B cell (primary cell): Measurements from ENCODE around the gene EML2. TPM values are rescaled to one million over a fixed set of nuclear protein-coding genes. Genes with fewer than 3 reads are reported as not detected.

ENCODE experiments used
- ATAC-seq: fragments of 200-7000 bp; cut with Tn5 transposase; one replicate; pipeline ENCODE4 v1.10.0; 2021; ENCODE audit warnings: low read depth, mild to moderate bottlenecking, moderate number of reproducible peaks, moderate library complexity
- CTCF ChIA-PET: fragments of 350-600 bp; sonication (Branson Sonifier 250); formaldehyde crosslinking; loops from one replicate; lab custom pipeline; 2021; ENCODE audit warnings: antibody characterized with exemption, inconsistent platforms; lab: Charles Lee
- POLR2A ChIA-PET: fragments of 350-600 bp; sonication (Branson Sonifier 250); formaldehyde crosslinking; loops from one replicate; lab custom pipeline; 2021; ENCODE audit warnings: antibody characterized with exemption; lab: Charles Lee
- DNase-seq: peaks from one replicate; pipeline ENCODE4 v3.0.0; 2013
- H2AFZ ChIP-seq: 2 replicates; pipeline ENCODE4 v1.6.1; 2012; ENCODE audit warnings: mild to moderate bottlenecking, low read depth, low read length; ENCODE audit not compliant: insufficient read depth, poor library complexity, severe bottlenecking
- H3K27ac ChIP-seq, 2 donors: 1 replicate in 1 of 2; 2 replicates in 1 of 2; pipeline ENCODE4 v1.5.1; 2012 to 2013; ENCODE audit warnings: low read length in 2 of 2, mild to moderate bottlenecking in 2 of 2, moderate library complexity in 1 of 2
- H3K27me3 ChIP-seq, 4 experiments: fragments of 200-600 bp in 1 of 4; sonication (generic) in 1 of 4; replicated peaks in 1 of 4; 1 replicate in 2 of 4; 2 replicates in 2 of 4; pipeline versions ENCODE4 v1.6.1 to v1.7.0; 2013 to 2016; ENCODE audit warnings: low read length in 3 of 4, mild to moderate bottlenecking in 2 of 4, mixed read lengths in 1 of 4, moderate library complexity in 1 of 4; ENCODE audit not compliant: insufficient read depth in 4 of 4, control insufficient read depth in 3 of 4; ENCODE audit errors: control extremely low read depth in 1 of 4
- H3K36me3 ChIP-seq, 2 experiments: replicated peaks in 1 of 2; 1 replicate in 1 of 2; 2 replicates in 1 of 2; pipeline versions ENCODE4 v1.6.1 to v1.7.1; 2013; ENCODE audit warnings: low read length in 1 of 2; ENCODE audit not compliant: insufficient read depth in 2 of 2, control insufficient read depth in 1 of 2; ENCODE audit errors: control extremely low read depth in 1 of 2, extremely low read depth in 1 of 2
- H3K4me1 ChIP-seq, 2 donors: fragments of 200-600 bp in 1 of 2; sonication (generic) in 1 of 2; 1 replicate in 1 of 2; 2 replicates in 1 of 2; pipeline versions ENCODE4 v1.5.1 to v1.6.1; 2013 to 2017; ENCODE audit warnings: low read length in 2 of 2; ENCODE audit not compliant: control insufficient read depth in 2 of 2, insufficient read depth in 2 of 2
- H3K4me2 ChIP-seq: replicated peaks from 2 replicates; pipeline ENCODE3; 2012; ENCODE audit warnings: mild to moderate bottlenecking, low read depth, low read length; ENCODE audit not compliant: poor library complexity, severe bottlenecking
- H3K4me3 ChIP-seq, 5 experiments: fragments of 200-600 bp in 1 of 5; sonication (generic) in 1 of 5; 1 replicate in 3 of 5; 2 replicates in 2 of 5; pipeline versions ENCODE4 v1.5.1 to v1.7.0; 2011 to 2016; ENCODE audit warnings: low read length in 4 of 5, mild to moderate bottlenecking in 4 of 5, low read depth in 2 of 5, control low read depth in 1 of 5, moderate library complexity in 1 of 5; ENCODE audit not compliant: insufficient read depth in 1 of 5; ENCODE audit errors: control extremely low read depth in 1 of 5, extremely low read depth in 1 of 5
- H3K79me2 ChIP-seq: fragments of 200-600 bp; sonication (generic); one replicate; pipeline ENCODE4 v1.6.0; 2016; ENCODE audit warnings: low read length; ENCODE audit not compliant: control insufficient read depth, insufficient read depth
- H3K9ac ChIP-seq: fragments of 200-600 bp; sonication (generic); 2 replicates; pipeline ENCODE4 v1.6.1; 2017; ENCODE audit warnings: mild to moderate bottlenecking, low read length, moderate library complexity
- H3K9me3 ChIP-seq, 3 donors: one replicate each; pipeline versions ENCODE4 v1.6.1 to v1.7.1; 2013; ENCODE audit warnings: low read length in 2 of 3; ENCODE audit not compliant: control insufficient read depth in 2 of 3, insufficient read depth in 1 of 3; ENCODE audit errors: control extremely low read depth in 1 of 3
- H4K20me1 ChIP-seq: 2 replicates; pipeline ENCODE4 v1.6.0; 2012; ENCODE audit warnings: mild to moderate bottlenecking, low read length; ENCODE audit not compliant: insufficient read depth, control insufficient read depth, poor library complexity, severe bottlenecking
- H3K27ac Mint-ChIP-seq: one replicate; pipeline ENCODE4 v1.8.0; 2021; ENCODE audit warnings: mixed read lengths
- H3K27me3 Mint-ChIP-seq: one replicate; pipeline ENCODE4 v1.8.0; 2021; ENCODE audit warnings: mixed read lengths
- H3K4me1 Mint-ChIP-seq: one replicate; pipeline ENCODE4 v1.8.0; 2021; ENCODE audit warnings: mixed read lengths
- H3K4me3 Mint-ChIP-seq: one replicate; pipeline ENCODE4 v1.8.0; 2021; ENCODE audit warnings: mixed read lengths
- H3K9me3 Mint-ChIP-seq: one replicate; pipeline ENCODE4 v1.8.0; 2022; ENCODE audit warnings: mixed read lengths; ENCODE audit not compliant: insufficient read depth
- EZH2 ChIP-seq: IDR thresholded peaks from 2 replicates; pipeline ENCODE4 v1.6.1; 2012; ENCODE audit warnings: borderline replicate concordance, low read depth, mild to moderate bottlenecking, moderate library complexity, low read length; ENCODE audit not compliant: insufficient read depth, poor library complexity, severe bottlenecking
- WGBS: methylation state at CpG from one replicate; pipeline ENCODE4 v1.1.5; 2013; ENCODE audit warnings: missing lambda C conversion rate; ENCODE audit not compliant: insufficient coverage; 5-methylcytosine and 5-hydroxymethylcytosine counted together
- intact Hi-C: fragments of 100-400 bp; cut with micrococcal nuclease; formaldehyde crosslinking; loops from one replicate; pipeline ENCODE4 v1.10.0; 2022
- polyA plus RNA-seq: library from polyadenylated mRNA; depleted of rRNA; stranded (reverse); fragments of >200 nt; gene quantifications from 2 replicates; pipeline ENCODE4 v1.2.3, GENCODE V29; 2012
- total RNA-seq, 2 donors: library from RNA; stranded (reverse); fragments of 120-200 nt in 1 of 2; gene quantifications; 1 replicate in 1 of 2; 2 replicates in 1 of 2; pipeline versions ENCODE4 v1.2.3 to v1.2.4, GENCODE V29; 2013 to 2022
- TF ChIP-seq, protein P1 (sequence below): fragments of 200-600 bp; IDR thresholded peaks from one replicate; pipeline ENCODE4 v1.8.0; 2022; ENCODE audit warnings: antibody characterized with exemption, mild to moderate bottlenecking

EML2 gene
- total and polyA plus RNA-seq, 2 donors (not counting 1 experiment from before 2014, with no cell fraction given), result 75.0 to 88.5 TPM

DNA sequence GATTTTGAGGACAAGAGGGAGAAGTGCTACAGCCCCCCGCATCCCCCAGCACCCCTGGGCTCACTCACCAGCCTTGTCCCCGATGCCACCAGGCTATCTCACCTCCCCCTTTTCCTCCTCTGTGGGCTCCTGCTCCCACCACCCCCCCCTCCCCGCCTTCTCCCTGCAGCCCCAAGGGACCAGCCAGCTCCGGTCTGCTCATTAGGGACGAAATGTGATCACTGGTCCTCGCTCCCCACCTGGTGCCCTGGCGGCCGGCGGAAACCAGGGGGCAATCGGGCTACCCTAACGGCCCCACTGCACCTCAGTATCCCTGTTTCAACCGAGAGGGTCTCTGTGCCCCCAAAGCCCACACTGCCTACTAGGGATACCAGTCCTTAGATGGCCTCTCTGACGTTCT, 39.9 kb downstream of the EML2 start:
- ChIA-PET CTCF (interaction anchor here (1.2 kb wide), 1 partner anchor 43 kb away, joined by 5 read pairs; no protein-coding TSS in a partner anchor), POLR2A (interaction anchor here (0.6 kb wide), 1 partner anchor 205 kb away, joined by 7 read pairs; no protein-coding TSS in a partner anchor)
- H3K4me1 ChIP-seq, result peaks cover 29 to 51% of the 10 kb centered on the region in 2 donors
- no peak overlapping the region for H2AFZ ChIP-seq
- no peak overlapping the region for H3K27ac ChIP-seq
- H3K4me2 ChIP-seq, result peak overlapping the region; percentile 56
- H3K36me3 ChIP-seq, result no peaks in the 10 kb centered on the region
- peaks cover 0 to 14% (median 0%) of the 10 kb centered on the region in 3 donors for H3K9me3 ChIP-seq
- Mint-ChIP-seq H3K4me1 (peaks cover 39% of the 10 kb centered on the region), H3K4me3 (peak overlapping the region; percentile 5), H3K9me3 (no peaks in the 10 kb centered on the region), H3K27ac (peak overlapping the region; percentile 4), H3K27me3 (peaks cover 73% of the 10 kb centered on the region)
- ATAC-seq (no peak), DNase-seq (peak; percentile 21)
- H3K4me3 ChIP-seq, result no peak overlapping the region
- no peaks in the 10 kb centered on the region for H4K20me1 ChIP-seq
- intact Hi-C loops, result no loop called here
- TF ChIP-seq EZH2, result no peak
- TF ChIP-seq, protein P1, sequence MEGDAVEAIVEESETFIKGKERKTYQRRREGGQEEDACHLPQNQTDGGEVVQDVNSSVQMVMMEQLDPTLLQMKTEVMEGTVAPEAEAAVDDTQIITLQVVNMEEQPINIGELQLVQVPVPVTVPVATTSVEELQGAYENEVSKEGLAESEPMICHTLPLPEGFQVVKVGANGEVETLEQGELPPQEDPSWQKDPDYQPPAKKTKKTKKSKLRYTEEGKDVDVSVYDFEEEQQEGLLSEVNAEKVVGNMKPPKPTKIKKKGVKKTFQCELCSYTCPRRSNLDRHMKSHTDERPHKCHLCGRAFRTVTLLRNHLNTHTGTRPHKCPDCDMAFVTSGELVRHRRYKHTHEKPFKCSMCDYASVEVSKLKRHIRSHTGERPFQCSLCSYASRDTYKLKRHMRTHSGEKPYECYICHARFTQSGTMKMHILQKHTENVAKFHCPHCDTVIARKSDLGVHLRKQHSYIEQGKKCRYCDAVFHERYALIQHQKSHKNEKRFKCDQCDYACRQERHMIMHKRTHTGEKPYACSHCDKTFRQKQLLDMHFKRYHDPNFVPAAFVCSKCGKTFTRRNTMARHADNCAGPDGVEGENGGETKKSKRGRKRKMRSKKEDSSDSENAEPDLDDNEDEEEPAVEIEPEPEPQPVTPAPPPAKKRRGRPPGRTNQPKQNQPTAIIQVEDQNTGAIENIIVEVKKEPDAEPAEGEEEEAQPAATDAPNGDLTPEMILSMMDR, result no peak
- no peaks in the 10 kb centered on the region for H3K79me2 ChIP-seq
- WGBS, result 3% methylated on average over 12 of the region's 13 CpGs
- H3K9ac ChIP-seq, result peak overlapping the region; percentile 9
- H3K27me3 ChIP-seq, result peaks cover 0 to 80% (median 46%) of the 10 kb centered on the region in 4 experiments

DNA sequence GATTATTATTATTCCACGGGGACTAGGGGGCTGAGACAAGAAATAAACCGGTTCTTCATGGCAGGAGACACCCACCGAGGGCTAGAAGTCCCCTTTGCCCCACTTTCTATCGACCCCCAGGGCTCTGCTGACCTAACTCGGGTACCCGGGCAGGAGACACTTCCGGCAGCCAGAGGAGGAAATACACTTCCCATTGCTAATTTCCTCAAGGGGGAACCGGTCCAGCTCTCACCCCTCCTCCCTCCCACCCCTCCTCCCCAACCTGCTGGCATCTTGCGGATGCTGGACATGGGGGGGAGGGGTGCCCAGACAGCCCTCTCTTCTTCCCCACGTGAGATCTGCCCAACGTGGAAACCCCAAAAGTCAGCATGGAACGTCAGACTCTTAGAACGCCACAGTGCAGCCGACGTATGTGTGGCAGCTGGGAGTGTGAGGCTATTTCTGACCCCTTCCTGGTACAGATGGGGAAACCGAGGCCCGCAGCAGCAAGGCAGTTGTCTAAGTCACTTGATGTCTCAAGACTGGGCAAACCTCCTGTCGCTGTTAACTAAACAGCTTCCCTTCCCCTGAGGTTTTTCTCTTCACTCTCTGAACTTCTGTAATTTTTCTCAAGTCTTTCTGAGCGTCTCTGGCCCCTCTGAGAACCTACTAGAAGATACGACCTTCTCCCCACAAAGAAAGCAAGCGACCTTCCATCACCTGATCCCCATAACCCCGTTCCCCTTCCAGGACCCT, 40.8 kb downstream of the EML2 start:
- no peak overlapping the region for H3K27ac Mint-ChIP-seq
- H3K4me3 Mint-ChIP-seq, result peak overlapping the region; percentile 68
- peaks cover 74% of the 10 kb centered on the region for H3K27me3 Mint-ChIP-seq
- ChIA-PET POLR2A (interaction anchor here (0.5 kb wide), 1 partner anchor 107 kb away, joined by 4 read pairs; no protein-coding TSS in a partner anchor), CTCF (interaction anchor here (0.9 to 1.6 kb wide), 4 partner anchors 33 to 120 kb away, joined by 3 to 5 read pairs (median 4); no protein-coding TSS in a partner anchor)
- TF ChIP-seq EZH2, result no peak
- TF ChIP-seq, protein P1, result no peak
- H3K9me3 ChIP-seq, result peaks cover 0 to 14% (median 0%) of the 10 kb centered on the region in 3 donors
- WGBS, result 3% methylated on average over 16 of the region's 22 CpGs
- intact Hi-C loops, result no loop called here
- H3K4me1 Mint-ChIP-seq, result peaks cover 39% of the 10 kb centered on the region
- H3K9ac ChIP-seq, result peak overlapping the region; percentile 20
- peaks cover 0 to 75% (median 46%) of the 10 kb centered on the region in 4 experiments for H3K27me3 ChIP-seq
- peak overlapping the region in 2 of 5 experiments; percentile 0 to 7 for H3K4me3 ChIP-seq
- no peaks in the 10 kb centered on the region for H4K20me1 ChIP-seq
- no peaks in the 10 kb centered on the region for H3K9me3 Mint-ChIP-seq
- no peaks in the 10 kb centered on the region for H3K36me3 ChIP-seq
- H2AFZ ChIP-seq, result peak overlapping the region; percentile 36
- H3K4me1 ChIP-seq, result peaks cover 29 to 51% of the 10 kb centered on the region in 2 donors
- peak overlapping the region; percentile 56 for H3K4me2 ChIP-seq
- H3K79me2 ChIP-seq, result no peaks in the 10 kb centered on the region
- peak; percentile 36 for ATAC-seq
- peak; percentile 56 for DNase-seq
- H3K27ac ChIP-seq, result no peak overlapping the region
